GM12801 (cell line): ENCODE data around the gene TPM4.

ENCODE experiments used
- CTCF ChIP-seq: IDR thresholded peaks from one replicate; pipeline ENCODE4 v1.5.1; 2011; ENCODE audit warnings: control low read depth; ENCODE audit not compliant: insufficient read length; ENCODE audit errors: extremely low read depth

TPM4 gene

GRCh38 chr19:16076154-16076957, at the start of gene TPM4:
Gene TPM4, plus strand, starts transcription at chr19:16076495. Its CDS starts 71 bp downstream, at chr19:16076566.
- TF ChIP-seq CTCF, result no peak

- no peak for TF ChIP-seq CTCF
Observed at GRCh38 chr19:16026756-16027155, 49.5 kb upstream of the TPM4 start.

- no peak for TF ChIP-seq CTCF
Observed at GRCh38 chr19:16027528-16027927, 48.8 kb upstream of the TPM4 start.

- TF ChIP-seq CTCF, result no peak
Observed at GRCh38 chr19:16030964-16031871, 45.1 kb upstream of the TPM4 start.

GRCh38 chr19:16031872-16032200, 44.5 kb upstream of the TPM4 start:
- no peak for TF ChIP-seq CTCF

GRCh38 chr19:16032509-16033135, 43.7 kb upstream of the TPM4 start:
- TF ChIP-seq CTCF, result no peak

- TF ChIP-seq CTCF, result no peak
Observed at GRCh38 chr19:16033136-16033530, 43.2 kb upstream of the TPM4 start.
